Measurements from ENCODE around the gene SHE. TPM values are rescaled to one million over a fixed set of nuclear protein-coding genes. Genes with fewer than 3 reads are reported as not detected.

Gene SHE
- 0.83 and 1.1 TPM in 2 replicates for total RNA-seq

DNA sequence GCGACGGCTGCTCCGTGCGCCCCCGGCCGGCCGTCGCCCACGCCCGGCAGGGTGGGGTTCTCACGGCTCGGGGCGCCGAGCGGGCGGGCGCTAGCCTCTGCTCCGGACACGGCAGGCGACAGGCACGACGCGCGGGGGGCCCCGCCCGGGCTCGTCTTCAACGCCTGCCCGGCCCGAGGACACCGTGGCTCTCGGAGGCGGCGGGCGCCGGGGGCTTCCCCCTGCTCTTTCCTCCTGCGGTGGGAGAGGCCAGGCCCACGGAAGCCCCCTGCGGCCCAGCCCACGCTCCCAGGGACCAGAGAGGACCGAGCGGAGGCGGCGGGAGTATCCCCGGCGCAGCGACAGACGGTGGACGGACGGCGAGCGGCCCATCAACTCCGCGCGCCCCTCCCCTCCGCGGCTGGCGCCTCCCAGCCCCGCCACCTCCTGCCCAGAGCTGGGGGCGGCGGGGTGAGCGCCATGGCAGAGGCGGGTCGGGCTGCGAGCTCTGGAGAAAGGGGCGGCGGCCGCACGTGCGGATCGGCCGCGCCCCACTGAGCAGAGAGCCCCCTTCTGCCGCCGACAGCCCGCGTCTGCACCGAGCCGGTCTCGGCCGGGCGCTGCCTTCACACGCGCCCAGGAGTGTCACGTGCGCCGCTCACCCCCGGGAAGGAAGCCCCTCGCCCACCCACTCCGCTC lies at the start of gene SHE, which contains the start of gene TDRD10:
Gene SHE (minus strand): TSS at position 347 of the 678 bp plus-strand sequence. CDS start 386 bp downstream, outside the sequence.
Gene TDRD10 (plus strand): TSS at position 154 of the 678 bp plus-strand sequence. CDS start 4,685 bp downstream, outside the sequence.

Other genes with a start within 250 kb of the SHE start
- gene HAX1, start 229.8 kb downstream of the SHE start, total RNA-seq, result 50.7 and 70.5 TPM in 2 replicates
- not detected in 2 replicates for gene AQP10, start 181.3 kb downstream of the SHE start, total RNA-seq
- 93.0 and 109 TPM in 2 replicates for gene ATP8B2, start 176.9 kb downstream of the SHE start, total RNA-seq
- gene IL6R, start 97.1 kb downstream of the SHE start, total RNA-seq, result 7.7 and 15.4 TPM in 2 replicates
- 0.37 and 0.49 TPM in 2 replicates for gene TDRD10, start 193 bp downstream of the SHE start, total RNA-seq
- gene UBE2Q1, start 56.2 kb upstream of the SHE start, total RNA-seq, result 22.6 and 27.0 TPM in 2 replicates
- not detected in 2 replicates for gene CHRNB2, start 65.4 kb upstream of the SHE start, total RNA-seq
- gene ADAR, start 105.8 kb upstream of the SHE start, total RNA-seq, result 76.1 and 84.8 TPM in 2 replicates

All from cardiac ventricle fibroblast (primary cell).